Omental fat pad (tissue), 4 donors: ENCODE results near the gene UBE2C. TPM values are rescaled to one million over a fixed set of nuclear protein-coding genes. Genes with fewer than 3 reads are reported as not detected.
"Not testable (repeated sequence)": the region's sequence is repeated elsewhere in the genome, so short reads cannot be mapped to it uniquely, and the experiment has no call there.

Source experiments
- ATAC-seq: fragments of 150-250 bp; one replicate; pipeline ENCODE4 v1.9.1; 2016; ENCODE audit warnings: mild to moderate bottlenecking, moderate library complexity; ENCODE audit not compliant: low FRiP score
- DNase-seq: peaks from one replicate; pipeline ENCODE4 v3.0.0-alpha.2; 2019; ENCODE audit warnings: low spot score
- CTCF ChIP-seq, 3 donors: fragments of 450-650 bp; IDR thresholded peaks; one replicate each; pipeline ENCODE4 v1.5.1; 2016 to 2017; ENCODE audit warnings: antibody characterized with exemption in 3 of 3, mild to moderate bottlenecking in 3 of 3, moderate library complexity in 2 of 3
- total RNA-seq, 4 donors: library from RNA; depleted of rRNA; stranded (reverse); fragments of >200 nt; gene quantifications; one replicate each; pipeline ENCODE4 v1.1.0, GENCODE V29; 2016

Gene UBE2C
- total RNA-seq, 4 donors from 2014 or later = 1.4 to 10.1 TPM; not detected in 2

DNA sequence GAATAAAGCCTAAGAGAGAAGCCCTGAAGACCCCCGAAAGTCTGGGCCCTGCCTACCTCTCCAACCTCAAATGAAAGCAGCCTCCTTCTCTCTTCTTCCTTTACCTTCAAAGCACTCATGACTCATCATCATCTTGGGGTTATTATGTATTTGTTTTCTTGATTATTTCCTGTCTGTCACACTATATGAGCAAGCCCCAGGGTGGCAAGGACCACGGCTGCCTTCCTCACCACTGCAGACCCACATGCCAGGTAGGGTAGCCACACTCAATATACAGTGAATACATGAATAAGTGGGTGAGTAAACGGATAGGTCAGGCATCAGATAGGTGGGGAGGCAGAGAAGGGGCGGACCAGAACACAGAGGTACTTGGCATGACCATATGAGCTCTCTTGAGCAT lies 29.6 kb upstream of the UBE2C start:
- ATAC-seq = no peak
- no peak for TF ChIP-seq CTCF (IDR thresholded peaks at IDR 0.05)

GRCh38 chr20:45783656-45784294 lies 28.7 kb upstream of the UBE2C start:
- ATAC-seq (no peak), DNase-seq (no peak)
- TF ChIP-seq CTCF (IDR thresholded peaks at IDR 0.05) = no peak

More for the DNA sequence above, 29.6 kb upstream of the UBE2C start:
- DNase-seq = no peak

- ATAC-seq (no peak), DNase-seq (no peak)
- no peak for TF ChIP-seq CTCF (IDR thresholded peaks at IDR 0.05)
Observed at GRCh38 chr20:45788351-45788750, 24.1 kb upstream of the UBE2C start.

GRCh38 chr20:45792317-45793118 lies 19.9 kb upstream of the UBE2C start:
- no peak for DNase-seq

GRCh38 chr20:45796337-45797065 lies 15.9 kb upstream of the UBE2C start:
- DNase-seq = no peak
- TF ChIP-seq CTCF (IDR thresholded peaks at IDR 0.05) = no peak
- no peak for ATAC-seq

More at GRCh38 chr20:45792317-45793118, 19.9 kb upstream of the UBE2C start:
- TF ChIP-seq CTCF (IDR thresholded peaks at IDR 0.05) = no peak
- ATAC-seq = peak; percentile 39

DNA sequence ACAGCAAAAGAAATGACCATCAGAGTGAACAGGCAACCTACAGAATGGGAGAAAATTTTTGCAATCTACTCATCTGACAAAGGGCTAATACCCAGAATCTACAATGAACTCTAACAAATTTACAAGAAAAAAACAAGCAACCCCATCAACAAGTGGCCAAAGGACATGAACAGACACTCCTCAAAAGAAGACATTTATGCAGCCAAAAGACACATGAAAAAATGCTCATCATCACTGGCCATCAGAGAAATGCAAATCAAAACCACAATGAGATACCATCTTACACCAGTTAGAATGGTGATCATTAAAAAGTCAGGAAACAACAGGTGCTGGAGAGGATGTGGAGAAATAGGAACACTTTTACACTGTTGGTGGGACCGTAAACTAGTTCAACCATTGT lies 14.9 kb upstream of the UBE2C start:
- DNase-seq = not testable (repeated sequence)

GRCh38 chr20:45797955-45798354 lies 14.5 kb upstream of the UBE2C start:
- DNase-seq, ATAC-seq: not testable (repeated sequence)

More for the DNA sequence above, 14.9 kb upstream of the UBE2C start:
- ATAC-seq = not testable (repeated sequence)
